Trophoblast cell (in vitro differentiated cells and primary cell): ENCODE measurements around the gene ASB3.
A peak's percentile ranks its signal among the peaks of the same experiment; 100 is the strongest.

Source experiments
- DNase-seq, 2 donors: peaks; one replicate each; pipeline ENCODE4 v3.0.0-alpha.2; 2016
- H2AFZ ChIP-seq: 2 replicates; pipeline ENCODE4 v1.6.1; 2013; ENCODE audit warnings: low read length, moderate library complexity, mild to moderate bottlenecking; ENCODE audit not compliant: insufficient read depth, poor library complexity
- H2AK5ac ChIP-seq: 2 replicates; pipeline ENCODE4 v1.6.1; 2013; ENCODE audit warnings: mild to moderate bottlenecking, low read length
- H2BK120ac ChIP-seq: 2 replicates; pipeline ENCODE4 v1.6.1; 2013; ENCODE audit warnings: low read length, mild to moderate bottlenecking, moderate library complexity; ENCODE audit not compliant: insufficient read depth, poor library complexity
- H2BK12ac ChIP-seq: 2 replicates; pipeline ENCODE4 v1.6.1; 2013; ENCODE audit warnings: mild to moderate bottlenecking, low read length, moderate library complexity
- H2BK5ac ChIP-seq: 2 replicates; pipeline ENCODE4 v1.6.1; 2013; ENCODE audit warnings: low read length, low read depth, moderate library complexity, mild to moderate bottlenecking; ENCODE audit not compliant: poor library complexity
- H3K14ac ChIP-seq: 2 replicates; pipeline ENCODE4 v1.6.1; 2013; ENCODE audit warnings: mild to moderate bottlenecking, low read length
- H3K18ac ChIP-seq: 2 replicates; pipeline ENCODE4 v1.6.1; 2013; ENCODE audit warnings: mild to moderate bottlenecking, low read length
- H3K23ac ChIP-seq: 2 replicates; pipeline ENCODE4 v1.6.1; 2013; ENCODE audit warnings: low read length
- H3K27ac ChIP-seq: 2 replicates; pipeline ENCODE4 v1.5.1; 2013; ENCODE audit warnings: low read depth, mild to moderate bottlenecking, inconsistent platforms, low read length, moderate library complexity
- H3K27me3 ChIP-seq: 2 replicates; pipeline ENCODE4 v1.6.1; 2013; ENCODE audit warnings: inconsistent platforms, mild to moderate bottlenecking, low read length, moderate library complexity; ENCODE audit not compliant: insufficient read depth
- H3K36me3 ChIP-seq, 2 experiments: 1 replicate in 1 of 2; 2 replicates in 1 of 2; pipeline ENCODE4 v1.6.1; 2013; ENCODE audit warnings: low read length in 2 of 2, mild to moderate bottlenecking in 2 of 2, moderate library complexity in 1 of 2; ENCODE audit not compliant: insufficient read depth in 2 of 2, control insufficient read depth in 1 of 2
- H3K4ac ChIP-seq: 2 replicates; pipeline ENCODE4 v1.6.1; 2013; ENCODE audit warnings: low read depth, mild to moderate bottlenecking, low read length, moderate library complexity
- H3K4me1 ChIP-seq, 2 experiments: 1 replicate in 1 of 2; 2 replicates in 1 of 2; pipeline ENCODE4 v1.6.1; 2013; ENCODE audit warnings: low read length in 2 of 2, mild to moderate bottlenecking in 2 of 2, moderate library complexity in 1 of 2; ENCODE audit not compliant: insufficient read depth in 2 of 2, control insufficient read depth in 1 of 2
- H3K4me2 ChIP-seq: 2 replicates; pipeline ENCODE4 v1.6.1; 2013; ENCODE audit warnings: inconsistent platforms, mild to moderate bottlenecking, low read length, moderate library complexity
- H3K4me3 ChIP-seq: 2 replicates; pipeline ENCODE4 v1.5.1; 2013; ENCODE audit warnings: mild to moderate bottlenecking, low read depth, low read length, inconsistent platforms
- H3K79me1 ChIP-seq: one replicate; pipeline ENCODE4 v1.6.1; 2013; ENCODE audit warnings: low read length
- H3K79me2 ChIP-seq: 2 replicates; pipeline ENCODE4 v1.6.1; 2013; ENCODE audit warnings: low read length, mild to moderate bottlenecking; ENCODE audit not compliant: control insufficient read depth, insufficient read depth, poor library complexity
- H3K9ac ChIP-seq: 2 replicates; pipeline ENCODE4 v1.6.1; 2013; ENCODE audit warnings: mild to moderate bottlenecking, low read length
- H3K9me3 ChIP-seq: 2 replicates; pipeline ENCODE4 v1.6.1; 2013; ENCODE audit warnings: low read depth, mild to moderate bottlenecking, control low read depth, inconsistent platforms, low read length; ENCODE audit not compliant: insufficient read depth
- H4K12ac ChIP-seq: 2 replicates; pipeline ENCODE4 v1.6.1; 2013; ENCODE audit warnings: low read depth, mild to moderate bottlenecking, low read length, moderate library complexity
- H4K8ac ChIP-seq: 2 replicates; pipeline ENCODE4 v1.6.1; 2013; ENCODE audit warnings: low read depth, mild to moderate bottlenecking, low read length, moderate library complexity
- H4K91ac ChIP-seq: one replicate; pipeline ENCODE4 v1.6.1; 2013; ENCODE audit warnings: low read depth, mild to moderate bottlenecking, low read length, moderate library complexity
- WGBS: extraction: QIAGEN DNeasy Blood & Tissue Kit; methylation state at CpG from one replicate; pipeline ENCODE4 v1.1.7; 2013; ENCODE audit warnings: missing lambda C conversion rate; ENCODE audit not compliant: insufficient read length, insufficient coverage; ENCODE audit errors: extremely low coverage; 5-methylcytosine and 5-hydroxymethylcytosine counted together

ASB3 gene

DNA sequence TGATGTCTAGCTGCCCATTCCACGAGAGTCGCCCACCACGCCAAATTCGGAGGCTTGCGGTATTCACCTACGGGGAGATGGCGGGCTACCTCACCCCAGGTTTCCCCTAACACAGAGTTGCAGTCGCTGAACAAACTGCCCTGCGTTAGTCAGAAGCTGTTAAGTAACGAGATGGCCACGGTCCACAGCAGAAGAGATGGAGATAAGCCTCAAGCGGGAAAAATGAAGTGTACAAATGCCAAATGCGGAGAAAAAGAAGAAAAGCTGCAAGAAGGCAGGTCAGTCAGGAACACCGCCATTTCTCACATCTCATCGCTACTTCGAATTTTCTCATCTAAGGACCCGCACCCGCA is 425 bp downstream of the ASB3 start:
- Histone ChIP-seq H3K4me2 (peak overlapping the region; percentile 92), H3K27ac (peak overlapping the region; percentile 25), H3K18ac (peak overlapping the region; percentile 96), H3K79me1 (peaks cover 9% of the 10 kb centered on the region), H2BK5ac (peak overlapping the region; percentile 87), H2AFZ (peak overlapping the region; percentile 95), H4K12ac (peak overlapping the region; percentile 82), H4K8ac (peak overlapping the region; percentile 99), H3K36me3 (peaks cover 0 to 5% of the 10 kb centered on the region in 2 experiments), H3K4me3 (peak overlapping the region; percentile 97), H4K91ac (peak overlapping the region; percentile 71), H3K4ac (peak overlapping the region; percentile 76), H3K9ac (peak overlapping the region; percentile 96), H3K27me3 (no peaks in the 10 kb centered on the region), H3K23ac (no peak overlapping the region), H3K4me1 (peaks cover 3 to 7% of the 10 kb centered on the region in 2 experiments), H3K9me3 (no peaks in the 10 kb centered on the region), H2BK120ac (peak overlapping the region; percentile 52), H2AK5ac (no peak overlapping the region), H3K79me2 (peaks cover 12% of the 10 kb centered on the region), H3K14ac (peak overlapping the region; percentile 89), H2BK12ac (no peak overlapping the region)
- WGBS = no CpG with 5 or more reads among the region's 18 CpGs
- no peak for DNase-seq

DNA sequence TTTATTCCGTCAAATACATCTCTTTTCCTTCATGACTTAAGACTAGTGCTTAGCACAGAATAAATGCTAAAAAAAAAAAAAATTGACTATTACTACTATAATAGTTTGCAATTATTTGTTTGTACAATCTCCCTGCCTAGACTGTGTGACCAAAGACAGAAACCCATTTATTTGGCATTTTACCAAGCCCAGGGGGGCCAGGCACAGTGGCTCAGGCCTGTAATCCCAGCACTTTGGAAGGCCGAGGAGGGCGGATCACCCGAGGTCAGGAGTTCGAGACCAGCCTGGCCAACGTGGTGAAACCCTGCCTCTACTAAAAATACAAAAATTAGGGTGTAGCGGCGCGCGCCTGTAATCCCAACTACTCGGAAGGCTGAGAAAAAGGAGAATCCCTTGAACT is 1.4 kb downstream of the ASB3 start:
- Histone ChIP-seq H3K23ac (no peak overlapping the region), H2BK120ac (no peak overlapping the region), H3K27me3 (no peaks in the 10 kb centered on the region), H3K79me1 (peaks cover 9% of the 10 kb centered on the region), H3K79me2 (peaks cover 12% of the 10 kb centered on the region), H4K8ac (no peak overlapping the region), H3K36me3 (peaks cover 0 to 6% of the 10 kb centered on the region in 2 experiments), H3K4ac (peak overlapping the region; percentile 76), H4K91ac (no peak overlapping the region), H3K4me2 (peak overlapping the region; percentile 92), H3K18ac (no peak overlapping the region), H2AFZ (no peak overlapping the region), H3K9me3 (no peaks in the 10 kb centered on the region), H3K4me1 (peaks cover 3 to 7% of the 10 kb centered on the region in 2 experiments), H3K27ac (no peak overlapping the region), H2AK5ac (no peak overlapping the region), H3K14ac (no peak overlapping the region), H3K9ac (no peak overlapping the region), H4K12ac (no peak overlapping the region), H2BK12ac (no peak overlapping the region), H2BK5ac (no peak overlapping the region), H3K4me3 (no peak overlapping the region)
- WGBS = no CpG with 5 or more reads among the region's 11 CpGs
- DNase-seq = no peak

DNA sequence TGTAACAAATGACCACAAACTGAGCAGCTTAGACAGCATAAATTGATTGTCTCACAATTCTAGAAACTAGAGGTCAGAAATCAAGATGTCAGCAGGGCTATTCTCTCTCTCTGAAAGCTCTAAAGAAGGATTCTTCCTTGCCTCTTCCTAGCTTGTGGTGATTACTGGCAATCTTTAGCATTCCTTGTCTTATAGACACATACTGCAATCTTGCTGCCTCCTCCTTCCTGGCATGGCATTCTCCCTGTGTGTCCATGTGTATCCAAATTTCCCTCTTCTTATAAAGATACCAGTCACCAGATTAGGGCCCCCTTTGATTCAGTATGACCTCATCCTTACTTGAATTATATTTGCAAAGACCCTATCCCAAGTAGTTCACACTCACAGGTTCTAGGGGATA is 2.3 kb downstream of the ASB3 start:
- H3K18ac ChIP-seq = no peak overlapping the region
- H3K27me3 ChIP-seq = no peaks in the 10 kb centered on the region
- no peak overlapping the region for H3K14ac ChIP-seq
- H3K27ac ChIP-seq = peak overlapping the region; percentile 35
- no peak overlapping the region for H3K4me2 ChIP-seq
- H3K79me2 ChIP-seq = peaks cover 12% of the 10 kb centered on the region
- no peaks in the 10 kb centered on the region for H3K9me3 ChIP-seq
- H3K4me1 ChIP-seq = peaks cover 3 to 7% of the 10 kb centered on the region in 2 experiments
- H4K12ac ChIP-seq = no peak overlapping the region
- H3K79me1 ChIP-seq = peaks cover 9% of the 10 kb centered on the region
- H2AK5ac ChIP-seq = no peak overlapping the region
- no peak overlapping the region for H2BK12ac ChIP-seq
- no peak overlapping the region for H4K91ac ChIP-seq
- no peak overlapping the region for H2AFZ ChIP-seq
- no peak overlapping the region for H2BK120ac ChIP-seq
- no peak for DNase-seq
- no peak overlapping the region for H4K8ac ChIP-seq
- no peak overlapping the region for H3K4me3 ChIP-seq
- peaks cover 0 to 7% of the 10 kb centered on the region in 2 experiments for H3K36me3 ChIP-seq
- H3K23ac ChIP-seq = no peak overlapping the region
- no peak overlapping the region for H2BK5ac ChIP-seq
- H3K4ac ChIP-seq = peak overlapping the region; percentile 47
- H3K9ac ChIP-seq = no peak overlapping the region

GRCh38 chr2:53782676-53783075 is 4.1 kb downstream of the ASB3 start:
- Histone ChIP-seq H3K4me1 (peaks cover 0 to 4% of the 10 kb centered on the region in 2 experiments), H3K79me1 (peaks cover 9% of the 10 kb centered on the region), H3K27ac (no peak overlapping the region), H3K4me2 (no peak overlapping the region), H2AFZ (no peak overlapping the region), H2BK120ac (no peak overlapping the region), H3K9ac (no peak overlapping the region), H4K8ac (no peak overlapping the region), H3K4ac (peak overlapping the region; percentile 73), H4K12ac (no peak overlapping the region), H3K23ac (no peak overlapping the region), H2BK12ac (no peak overlapping the region), H3K14ac (no peak overlapping the region), H3K79me2 (peaks cover 10% of the 10 kb centered on the region), H2BK5ac (no peak overlapping the region), H2AK5ac (no peak overlapping the region), H3K4me3 (no peak overlapping the region), H3K36me3 (peaks cover 0 to 7% of the 10 kb centered on the region in 2 experiments), H4K91ac (no peak overlapping the region), H3K18ac (no peak overlapping the region), H3K9me3 (no peaks in the 10 kb centered on the region), H3K27me3 (no peaks in the 10 kb centered on the region)
- no CpG with 5 or more reads among the region's 8 CpGs for WGBS
- no peak for DNase-seq
